HCT116 (cell line): ENCODE results near the gene PRKG1. TPM values are rescaled to one million over a fixed set of nuclear protein-coding genes. Genes with fewer than 3 reads are reported as not detected.

Source experiments
- ATAC-seq: fragments of 200-7000 bp; cut with Tn5 transposase; 2 replicates; pipeline ENCODE4 v1.9.1; 2020; ENCODE audit warnings: mild to moderate bottlenecking, moderate library complexity
- BruUV-seq: library from RNA; stranded (reverse); fragments of 400-500 nt; replicated peaks from 2 replicates; lab custom pipeline; 2021; lab: Mats Ljungman, UMichigan
- CTCF ChIA-PET: fragments of 300-600 bp; sonication (Branson Sonifier 250); formaldehyde crosslinking; loops from one replicate; lab custom pipeline; 2021; ENCODE audit warnings: antibody characterized with exemption; lab: Charles Lee
- POLR2A ChIA-PET: fragments of 300-600, 350-600 bp; sonication (Branson Sonifier 250); formaldehyde crosslinking; loops from one replicate; lab custom pipeline; 2021; ENCODE audit warnings: antibody characterized with exemption; lab: Charles Lee
- RAD21 ChIA-PET, 2 experiments: fragments of 300-600 bp; sonication (Branson Sonifier 250); formaldehyde crosslinking; loops; one replicate each; lab custom pipeline; 2023; ENCODE audit warnings: low total read pairs in 2 of 2; ENCODE audit not compliant: uncharacterized antibody in 2 of 2, unreplicated experiment in 2 of 2, low non-redundant PET in 1 of 2; lab: Charles Lee
- DNase-seq: peaks from one replicate; pipeline ENCODE4 v3.0.0-alpha.2; 2010; ENCODE audit warnings: low read depth, low spot score
- H2AFZ ChIP-seq: fragments of 200-600 bp; shearing (Covaris generic), sonication (generic); 2 replicates; pipeline ENCODE4 v1.6.1; 2017; ENCODE audit warnings: low read depth, mixed run types, mixed read lengths, antibody characterized with exemption, low read length; ENCODE audit not compliant: poor library complexity, severe bottlenecking
- H3K27ac ChIP-seq: 2 replicates; pipeline ENCODE4 v1.5.1; 2012; ENCODE audit warnings: low read depth, low read length
- H3K27me3 ChIP-seq: fragments of 200-600 bp; sonication (generic); 2 replicates; pipeline ENCODE4 v1.6.1; 2016; ENCODE audit warnings: mixed run types, low read length, mixed read lengths; ENCODE audit not compliant: insufficient read depth
- H3K36me3 ChIP-seq, 2 experiments: fragments of 200-500 bp in 1 of 2; fragments of 200-600 bp in 1 of 2; sonication (Bioruptor generic) in 1 of 2; sonication (generic) in 1 of 2; 2 replicates each; pipeline versions ENCODE4 v1.5.1 to v1.6.1; 2014 to 2016; ENCODE audit warnings: low read length in 2 of 2, inconsistent platforms in 1 of 2, mixed read lengths in 1 of 2, mixed run types in 1 of 2; ENCODE audit not compliant: insufficient read depth in 2 of 2, control insufficient read depth in 1 of 2
- H3K4me1 ChIP-seq, 2 experiments: fragments of 200-600 bp in 1 of 2; sonication (generic) in 1 of 2; 2 replicates each; pipeline versions ENCODE4 v1.5.1 to v1.6.1; 2012 to 2017; ENCODE audit warnings: low read length in 2 of 2, inconsistent platforms in 1 of 2, mild to moderate bottlenecking in 1 of 2, mixed read lengths in 1 of 2, mixed run types in 1 of 2, moderate library complexity in 1 of 2; ENCODE audit not compliant: insufficient read depth in 2 of 2, control insufficient read depth in 1 of 2
- H3K4me2 ChIP-seq: fragments of 200-600 bp; sonication (generic); 2 replicates; pipeline ENCODE4 v1.6.1; 2017; ENCODE audit warnings: mixed run types, low read length, mixed read lengths
- H3K4me3 ChIP-seq, 2 experiments: fragments of 200-600 bp in 1 of 2; sonication (generic) in 1 of 2; replicated peaks in 1 of 2; 2 replicates each; pipeline ENCODE4 v1.5.1; 2011 to 2016; ENCODE audit warnings: low read length in 2 of 2, control low read depth in 1 of 2, low read depth in 1 of 2, mild to moderate bottlenecking in 1 of 2, mixed read lengths in 1 of 2, mixed run types in 1 of 2
- H3K79me2 ChIP-seq: fragments of 200-600 bp; sonication (generic); 2 replicates; pipeline ENCODE4 v1.6.1; 2017; ENCODE audit warnings: mild to moderate bottlenecking, mixed run types, low read length, moderate library complexity, mixed read lengths; ENCODE audit not compliant: insufficient read depth
- H3K9ac ChIP-seq: fragments of 200-600 bp; sonication (generic); 2 replicates; pipeline ENCODE4 v1.6.1; 2016; ENCODE audit warnings: low read length, mixed read lengths
- H3K9me2 ChIP-seq: fragments of 200-600 bp; sonication (generic), shearing (Covaris generic); 2 replicates; pipeline ENCODE4 v1.6.1; 2017; ENCODE audit warnings: mixed run types, mild to moderate bottlenecking, moderate library complexity; ENCODE audit not compliant: insufficient read depth
- H3K9me3 ChIP-seq, 2 experiments: fragments of 200-500 bp in 1 of 2; fragments of 200-600 bp in 1 of 2; sonication (Bioruptor generic) in 1 of 2; sonication (generic) in 1 of 2; 2 replicates each; pipeline ENCODE4 v1.6.1; 2014 to 2017; ENCODE audit warnings: low read length in 2 of 2, mixed read lengths in 2 of 2, inconsistent platforms in 1 of 2, low read depth in 1 of 2, mild to moderate bottlenecking in 1 of 2, mixed run types in 1 of 2, moderate library complexity in 1 of 2; ENCODE audit not compliant: control insufficient read depth in 1 of 2, insufficient read depth in 1 of 2
- H4K20me1 ChIP-seq: fragments of 200-600 bp; sonication (generic), shearing (Covaris generic); 2 replicates; pipeline ENCODE4 v1.6.1; 2017; ENCODE audit warnings: mixed run types, mild to moderate bottlenecking, moderate library complexity; ENCODE audit not compliant: insufficient read depth
- CBX3 ChIP-seq: IDR thresholded peaks from 2 replicates; pipeline ENCODE4 v1.6.1; 2012; ENCODE audit warnings: low read depth
- EZH2 ChIP-seq: fragments of 200-600 bp; sonication (generic); IDR thresholded peaks from 2 replicates; pipeline ENCODE4 v1.6.1; 2017; ENCODE audit warnings: antibody characterized with exemption, mixed run types
- FOSL1 ChIP-seq: IDR thresholded peaks from 2 replicates; pipeline ENCODE4 v1.6.1; 2012; ENCODE audit warnings: low read depth
- POLR2AphosphoS5 ChIP-seq: IDR thresholded peaks from 2 replicates; pipeline ENCODE4 v1.6.1; 2011; ENCODE audit warnings: mild to moderate bottlenecking, low read depth, low read length, moderate library complexity
- RAD21 ChIP-seq: IDR thresholded peaks from 2 replicates; pipeline ENCODE4 v1.6.1; 2012; ENCODE audit warnings: low read depth, mild to moderate bottlenecking
- SIN3A ChIP-seq: IDR thresholded peaks from 2 replicates; pipeline ENCODE4 v1.6.1; 2012; ENCODE audit warnings: low read depth
- SP1 ChIP-seq: IDR thresholded peaks from 2 replicates; pipeline ENCODE4 v1.6.1; 2012; ENCODE audit warnings: low read depth
- SRF ChIP-seq: IDR thresholded peaks from 2 replicates; pipeline ENCODE4 v1.6.1; 2012; ENCODE audit warnings: low read depth
- intact Hi-C: fragments of 100-400 bp; cut with micrococcal nuclease; formaldehyde crosslinking; loops from 2 replicates; pipeline ENCODE4 v1.10.0; 2022
- total RNA-seq: library from RNA; stranded (reverse); gene quantifications from one replicate; pipeline ENCODE4 v1.2.1, GENCODE V29; 2021; ENCODE audit not compliant: unreplicated experiment
- TF ChIP-seq, protein P1 (sequence below): IDR thresholded peaks from 2 replicates; pipeline ENCODE4 v1.6.1; 2012; ENCODE audit warnings: low read depth
- TF ChIP-seq, protein P2 (sequence below), 3 experiments: fragments of 200-600 bp in 1 of 3; sonication (generic) in 1 of 3; IDR thresholded peaks in 2 of 3; conservative IDR thresholded peaks in 1 of 3; 2 replicates each; pipeline ENCODE4 v1.5.1; 2012 to 2017; ENCODE audit warnings: low read depth in 2 of 3, low read length in 2 of 3, antibody characterized with exemption in 1 of 3, borderline replicate concordance in 1 of 3, control low read depth in 1 of 3, mild to moderate bottlenecking in 1 of 3, mixed read lengths in 1 of 3, mixed run types in 1 of 3, moderate library complexity in 1 of 3; ENCODE audit not compliant: insufficient read depth in 1 of 3
- TF ChIP-seq, protein P3 (sequence below): IDR thresholded peaks from 2 replicates; pipeline ENCODE4 v1.6.1; 2012

Gene PRKG1
- total RNA-seq, 1 experiment from 2014 or later = 1.4 TPM

DNA sequence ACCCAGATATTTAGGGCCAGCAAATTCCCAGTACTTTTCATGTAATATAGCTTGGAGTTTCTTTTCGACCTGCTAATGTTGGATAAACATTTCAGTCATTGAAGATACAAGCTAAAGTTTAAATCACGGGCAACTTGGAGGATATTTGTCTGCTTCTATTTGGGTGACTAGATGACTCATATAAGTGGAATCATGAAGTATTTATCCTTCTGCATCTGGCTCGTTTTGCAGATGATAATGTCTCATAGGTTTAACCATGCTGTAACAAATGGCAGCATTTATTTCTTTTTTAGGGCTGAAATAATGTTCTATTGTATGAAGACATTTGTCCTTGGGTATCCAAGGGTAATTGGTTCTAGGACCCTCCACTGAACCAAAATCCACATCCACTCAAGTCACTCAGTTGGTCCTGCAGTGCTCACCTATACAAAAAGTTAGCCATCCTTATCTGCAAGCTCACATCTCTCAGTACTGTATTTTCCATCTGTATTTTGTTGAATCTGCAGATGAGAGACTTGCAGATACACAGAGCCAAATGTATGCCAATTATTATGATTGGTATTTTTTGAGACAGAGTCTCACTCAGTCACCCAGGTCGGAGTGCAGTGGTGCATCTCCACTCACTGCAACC is 812.3 kb downstream of the PRKG1 start:
- TF ChIP-seq, protein P1, sequence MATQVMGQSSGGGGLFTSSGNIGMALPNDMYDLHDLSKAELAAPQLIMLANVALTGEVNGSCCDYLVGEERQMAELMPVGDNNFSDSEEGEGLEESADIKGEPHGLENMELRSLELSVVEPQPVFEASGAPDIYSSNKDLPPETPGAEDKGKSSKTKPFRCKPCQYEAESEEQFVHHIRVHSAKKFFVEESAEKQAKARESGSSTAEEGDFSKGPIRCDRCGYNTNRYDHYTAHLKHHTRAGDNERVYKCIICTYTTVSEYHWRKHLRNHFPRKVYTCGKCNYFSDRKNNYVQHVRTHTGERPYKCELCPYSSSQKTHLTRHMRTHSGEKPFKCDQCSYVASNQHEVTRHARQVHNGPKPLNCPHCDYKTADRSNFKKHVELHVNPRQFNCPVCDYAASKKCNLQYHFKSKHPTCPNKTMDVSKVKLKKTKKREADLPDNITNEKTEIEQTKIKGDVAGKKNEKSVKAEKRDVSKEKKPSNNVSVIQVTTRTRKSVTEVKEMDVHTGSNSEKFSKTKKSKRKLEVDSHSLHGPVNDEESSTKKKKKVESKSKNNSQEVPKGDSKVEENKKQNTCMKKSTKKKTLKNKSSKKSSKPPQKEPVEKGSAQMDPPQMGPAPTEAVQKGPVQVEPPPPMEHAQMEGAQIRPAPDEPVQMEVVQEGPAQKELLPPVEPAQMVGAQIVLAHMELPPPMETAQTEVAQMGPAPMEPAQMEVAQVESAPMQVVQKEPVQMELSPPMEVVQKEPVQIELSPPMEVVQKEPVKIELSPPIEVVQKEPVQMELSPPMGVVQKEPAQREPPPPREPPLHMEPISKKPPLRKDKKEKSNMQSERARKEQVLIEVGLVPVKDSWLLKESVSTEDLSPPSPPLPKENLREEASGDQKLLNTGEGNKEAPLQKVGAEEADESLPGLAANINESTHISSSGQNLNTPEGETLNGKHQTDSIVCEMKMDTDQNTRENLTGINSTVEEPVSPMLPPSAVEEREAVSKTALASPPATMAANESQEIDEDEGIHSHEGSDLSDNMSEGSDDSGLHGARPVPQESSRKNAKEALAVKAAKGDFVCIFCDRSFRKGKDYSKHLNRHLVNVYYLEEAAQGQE = no peak
- TF ChIP-seq SIN3A (no peak), SP1 (no peak), RAD21 (no peak), CBX3 (no peak), EZH2 (no peak), FOSL1 (no peak), POLR2AphosphoS5 (no peak), SRF (no peak)
- TF ChIP-seq, protein P2, sequence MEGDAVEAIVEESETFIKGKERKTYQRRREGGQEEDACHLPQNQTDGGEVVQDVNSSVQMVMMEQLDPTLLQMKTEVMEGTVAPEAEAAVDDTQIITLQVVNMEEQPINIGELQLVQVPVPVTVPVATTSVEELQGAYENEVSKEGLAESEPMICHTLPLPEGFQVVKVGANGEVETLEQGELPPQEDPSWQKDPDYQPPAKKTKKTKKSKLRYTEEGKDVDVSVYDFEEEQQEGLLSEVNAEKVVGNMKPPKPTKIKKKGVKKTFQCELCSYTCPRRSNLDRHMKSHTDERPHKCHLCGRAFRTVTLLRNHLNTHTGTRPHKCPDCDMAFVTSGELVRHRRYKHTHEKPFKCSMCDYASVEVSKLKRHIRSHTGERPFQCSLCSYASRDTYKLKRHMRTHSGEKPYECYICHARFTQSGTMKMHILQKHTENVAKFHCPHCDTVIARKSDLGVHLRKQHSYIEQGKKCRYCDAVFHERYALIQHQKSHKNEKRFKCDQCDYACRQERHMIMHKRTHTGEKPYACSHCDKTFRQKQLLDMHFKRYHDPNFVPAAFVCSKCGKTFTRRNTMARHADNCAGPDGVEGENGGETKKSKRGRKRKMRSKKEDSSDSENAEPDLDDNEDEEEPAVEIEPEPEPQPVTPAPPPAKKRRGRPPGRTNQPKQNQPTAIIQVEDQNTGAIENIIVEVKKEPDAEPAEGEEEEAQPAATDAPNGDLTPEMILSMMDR (IDR thresholded peaks at IDR 0.05 in 2 of 3, conservative IDR thresholded peaks at IDR 0.05 in 1 of 3; ENCODE audit: borderline replicate concordance in 1 of 3, insufficient read depth in 1 of 3, low read depth in 2 of 3, low read length in 2 of 3) = no peak
- TF ChIP-seq, protein P3, sequence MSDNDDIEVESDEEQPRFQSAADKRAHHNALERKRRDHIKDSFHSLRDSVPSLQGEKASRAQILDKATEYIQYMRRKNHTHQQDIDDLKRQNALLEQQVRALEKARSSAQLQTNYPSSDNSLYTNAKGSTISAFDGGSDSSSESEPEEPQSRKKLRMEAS = no peak
- no peak for DNase-seq
- Histone ChIP-seq H3K9me3 (no peaks in the 10 kb centered on the region), H2AFZ (no peak overlapping the region), H3K4me3 (no peak overlapping the region), H3K4me1 (no peaks in the 10 kb centered on the region), H3K79me2 (no peaks in the 10 kb centered on the region), H3K4me2 (no peak overlapping the region), H4K20me1 (no peaks in the 10 kb centered on the region), H3K36me3 (no peaks in the 10 kb centered on the region; a peak in 1 of 4 replicates), H3K9me2 (no peaks in the 10 kb centered on the region), H3K27ac (no peak overlapping the region), H3K27me3 (0 out of 2 replicates have a peak, but pooled peaks cover 3% of the 10 kb centered on the region), H3K9ac (no peak overlapping the region)
- ATAC-seq = no peak
- ChIA-PET RAD21 (no interaction called here), CTCF (no interaction called here), POLR2A (no interaction called here)
- intact Hi-C loops = no loop called here
- BruUV-seq = no TSS peak
